ENCODE data around the gene CETP. TPM values are rescaled to one million over a fixed set of nuclear protein-coding genes. Genes with fewer than 3 reads are reported as not detected.

CETP gene
- total and polyA plus RNA-seq, 9 of the 15 experiments (the other 6 are each of a cell fraction or from before 2014, with no cell fraction given), result 0.07 to 0.11 TPM; not detected in 7

- Histone ChIP-seq H3K27me3 (ENCODE audit: control insufficient read depth in 2 of 2, insufficient read depth in 2 of 2, low read length in 2 of 2) (peaks cover 17 to 62% of the 10 kb centered on the region in 2 experiments; a peak in 4 of 5 replicates), H2AFZ (ENCODE audit: low read depth, low read length) (no peak overlapping the region), H3K27ac (ENCODE audit: extremely low read depth, low read depth, low read length) (no peak overlapping the region), H3K9me3 (replicated peaks; ENCODE audit: control insufficient read depth, insufficient read depth, low read depth, low read length) (no peaks in the 10 kb centered on the region), H3K9ac (ENCODE audit: insufficient read depth in 1 of 2, low read depth in 2 of 2, low read length in 2 of 2) (no peak overlapping the region), H3K79me2 (ENCODE audit: control insufficient read depth, insufficient read depth, low read length) (no peaks in the 10 kb centered on the region), H4K20me1 (replicated peaks; ENCODE audit: control insufficient read depth, insufficient read depth, low read length) (peaks cover 7% of the 10 kb centered on the region), H3K9me1 (ENCODE audit: control insufficient read depth, insufficient read depth, low read length) (no peaks in the 10 kb centered on the region), H3K4me3 (no peak overlapping the region), H3K4me1 (replicated peaks in 1 of 2; ENCODE audit: control insufficient read depth in 2 of 2, insufficient read depth in 2 of 2, low read length in 2 of 2) (no peaks in the 10 kb centered on the region), H3K4me2 (ENCODE audit: insufficient read depth, low read length) (no peak overlapping the region), H3K36me3 (ENCODE audit: control insufficient read depth, insufficient read depth, low read length) (no peaks in the 10 kb centered on the region)
- WGBS (ENCODE audit: insufficient coverage, low coverage, missing lambda C conversion rate), result 7% methylated on average over 19 of the region's 19 CpGs
- ChIA-PET CTCF (ENCODE audit: low intra/inter-chr PET ratio) (no interaction called here), POLR2A (no interaction called here)
- no peak for DNase-seq (ENCODE audit: extremely low read depth in 1 of 4, low spot score in 3 of 4)
- BruUV-seq (replicated peaks), result no TSS peak
- TF ChIP-seq SPI1 (IDR thresholded peaks at IDR 0.05; ENCODE audit: borderline replicate concordance, low read depth, low read length) (peak; percentile 24; the same call in 1 of the 2 replicates), ZNF174 (CRISPR knock-in tag; IDR thresholded peaks at IDR 0.05) (no peak)
- no peak for ATAC-seq
- intact Hi-C loops (cut with micrococcal nuclease) (no loop called here), in situ Hi-C loops (cut with MboI) (no loop called here)
- no peak for FAIRE-seq
These were observed 63.3 kb downstream of the CETP start for GRCh38 chr16:57024894-57025680.

GRCh38 chr16:57025941-57026777 is 64.4 kb downstream of the CETP start:
- intact Hi-C loops (cut with micrococcal nuclease) (no loop called here), in situ Hi-C loops (cut with MboI) (no loop called here)
- Histone ChIP-seq H3K9me1 (ENCODE audit: control insufficient read depth, insufficient read depth, low read length) (no peaks in the 10 kb centered on the region), H3K27me3 (ENCODE audit: control insufficient read depth in 2 of 2, insufficient read depth in 2 of 2, low read length in 2 of 2) (peaks cover 17 to 57% of the 10 kb centered on the region in 2 experiments; a peak in 4 of 5 replicates), H3K4me3 (no peak overlapping the region), H3K27ac (ENCODE audit: extremely low read depth, low read depth, low read length) (no peak overlapping the region), H3K4me2 (ENCODE audit: insufficient read depth, low read length) (no peak overlapping the region), H3K79me2 (ENCODE audit: control insufficient read depth, insufficient read depth, low read length) (no peaks in the 10 kb centered on the region), H4K20me1 (replicated peaks; ENCODE audit: control insufficient read depth, insufficient read depth, low read length) (peaks cover 7% of the 10 kb centered on the region), H3K9ac (ENCODE audit: insufficient read depth in 1 of 2, low read depth in 2 of 2, low read length in 2 of 2) (no peak overlapping the region), H3K9me3 (replicated peaks; ENCODE audit: control insufficient read depth, insufficient read depth, low read depth, low read length) (no peaks in the 10 kb centered on the region), H2AFZ (ENCODE audit: low read depth, low read length) (no peak overlapping the region), H3K36me3 (ENCODE audit: control insufficient read depth, insufficient read depth, low read length) (no peaks in the 10 kb centered on the region), H3K4me1 (replicated peaks in 1 of 2; ENCODE audit: control insufficient read depth in 2 of 2, insufficient read depth in 2 of 2, low read length in 2 of 2) (no peaks in the 10 kb centered on the region)
- ChIA-PET CTCF (ENCODE audit: low intra/inter-chr PET ratio) (no interaction called here), POLR2A (interaction anchor here (0.7 kb wide), 1 partner anchor 157 kb away, joined by 3 read pairs; no protein-coding TSS in a partner anchor)
- no peak for ATAC-seq
- no peak for DNase-seq (ENCODE audit: extremely low read depth in 1 of 4, low spot score in 3 of 4)
- no peak for FAIRE-seq
- BruUV-seq (replicated peaks), result no TSS peak
- WGBS (ENCODE audit: insufficient coverage, low coverage, missing lambda C conversion rate), result 5% methylated on average over 21 of the region's 21 CpGs
- TF ChIP-seq RBM14 (IDR thresholded peaks at IDR 0.05; ENCODE audit: borderline replicate concordance, insufficient read depth, low read depth, low read length) (no peak), STAT5B (CRISPR knock-in tag; IDR thresholded peaks at IDR 0.05) (no peak), DLX4 (CRISPR knock-in tag; IDR thresholded peaks at IDR 0.05) (no peak), CBX2 (IDR thresholded peaks at IDR 0.05; ENCODE audit: insufficient read depth, low read length, poor library complexity, severe bottlenecking) (no peak), SOX6 (IDR thresholded peaks at IDR 0.05) (no peak), NR0B1 (IDR thresholded peaks at IDR 0.05; ENCODE audit: partially characterized antibody) (no peak), GTF2B (IDR thresholded peaks at IDR 0.05; ENCODE audit: extremely low read depth, insufficient read length) (no peak)

Data from K562 (cell line).